NCI-H510A treated with DMSO at 0.1 percent for 48 hours (cell line): ENCODE data around the gene ADAMTS2.

Experiments
- DNase-seq: peaks from one replicate; lab custom pipeline; 2025; lab: John Stamatoyannopoulos, UW

The ADAMTS2 gene

GRCh38 chr5:179254638-179255271, 90.5 kb downstream of the ADAMTS2 start:
- no peak for DNase-seq

- no peak for DNase-seq
These were observed 91.5 kb downstream of the ADAMTS2 start for GRCh38 chr5:179253730-179254129.

- no peak for DNase-seq
These were observed 93.8 kb downstream of the ADAMTS2 start for GRCh38 chr5:179251276-179251969.

- DNase-seq, result no peak
These were observed 94.6 kb downstream of the ADAMTS2 start for GRCh38 chr5:179250561-179251225.

GRCh38 chr5:179246227-179246626, 99.0 kb downstream of the ADAMTS2 start:
- DNase-seq, result no peak

GRCh38 chr5:179245031-179245430, 100.2 kb downstream of the ADAMTS2 start:
- DNase-seq, result no peak

- no peak for DNase-seq
These were observed 101.2 kb downstream of the ADAMTS2 start for GRCh38 chr5:179244044-179244443.

GRCh38 chr5:179243333-179243732, 101.9 kb downstream of the ADAMTS2 start:
- DNase-seq, result no peak

GRCh38 chr5:179242676-179243075, 102.6 kb downstream of the ADAMTS2 start:
- DNase-seq, result no peak

- DNase-seq, result no peak
These were observed 103.4 kb downstream of the ADAMTS2 start for GRCh38 chr5:179241764-179242370.

- DNase-seq, result no peak
These were observed 104.1 kb downstream of the ADAMTS2 start for GRCh38 chr5:179241175-179241574.

- DNase-seq, result no peak
These were observed 104.7 kb downstream of the ADAMTS2 start for GRCh38 chr5:179240561-179240960.

- DNase-seq, result no peak
These were observed 105.8 kb downstream of the ADAMTS2 start for GRCh38 chr5:179239256-179240135.

GRCh38 chr5:179238628-179238970, 106.7 kb downstream of the ADAMTS2 start:
- DNase-seq, result no peak

GRCh38 chr5:179237770-179238627, 107.3 kb downstream of the ADAMTS2 start:
- no peak for DNase-seq

- DNase-seq, result no peak
These were observed 109.6 kb downstream of the ADAMTS2 start for GRCh38 chr5:179235416-179236400.

- no peak for DNase-seq
These were observed 110.6 kb downstream of the ADAMTS2 start for GRCh38 chr5:179234563-179235135.

GRCh38 chr5:179233909-179234562, 111.2 kb downstream of the ADAMTS2 start:
- no peak for DNase-seq
